GM19438 (cell line): ENCODE results near the gene OBSCN.

ENCODE experiments used
- ATAC-seq: cut with Tn5 transposase; IDR thresholded peaks from one replicate; pipeline ENCODE4 v1.9.1; 2021; ENCODE audit warnings: low read depth; ENCODE audit not compliant: unreplicated experiment

Gene OBSCN

GRCh38 chr1:228299211-228299610 lies 91.4 kb downstream of the OBSCN start:
- ATAC-seq, result no peak

- ATAC-seq, result no peak
Observed at GRCh38 chr1:228299901-228300300, 92.1 kb downstream of the OBSCN start.

- no peak for ATAC-seq
Observed at GRCh38 chr1:228302086-228302485, 94.2 kb downstream of the OBSCN start.

DNA sequence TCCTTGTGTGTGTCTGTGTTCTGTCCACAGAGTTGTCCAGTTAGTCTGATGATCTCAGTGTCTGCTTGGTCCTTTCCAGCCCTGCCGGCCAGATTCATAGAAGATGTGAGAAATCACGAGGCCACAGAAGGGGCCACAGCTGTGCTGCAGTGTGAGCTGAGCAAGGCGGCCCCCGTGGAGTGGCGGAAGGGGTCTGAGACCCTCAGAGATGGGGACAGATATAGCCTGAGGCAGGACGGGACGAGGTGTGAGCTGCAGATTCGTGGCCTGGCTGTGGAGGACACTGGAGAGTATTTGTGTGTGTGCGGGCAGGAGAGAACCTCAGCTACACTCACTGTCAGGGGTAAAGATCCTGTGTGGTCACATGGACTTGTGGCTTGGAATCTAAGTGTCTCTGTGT lies 95.8 kb downstream of the OBSCN start:
- no peak for ATAC-seq

- ATAC-seq, result no peak
Observed at GRCh38 chr1:228304225-228304624, 96.4 kb downstream of the OBSCN start.

- ATAC-seq, result no peak
Observed at GRCh38 chr1:228304766-228305395, 97.0 kb downstream of the OBSCN start.

- ATAC-seq, result no peak
Observed at GRCh38 chr1:228305721-228306152, 97.9 kb downstream of the OBSCN start.

DNA sequence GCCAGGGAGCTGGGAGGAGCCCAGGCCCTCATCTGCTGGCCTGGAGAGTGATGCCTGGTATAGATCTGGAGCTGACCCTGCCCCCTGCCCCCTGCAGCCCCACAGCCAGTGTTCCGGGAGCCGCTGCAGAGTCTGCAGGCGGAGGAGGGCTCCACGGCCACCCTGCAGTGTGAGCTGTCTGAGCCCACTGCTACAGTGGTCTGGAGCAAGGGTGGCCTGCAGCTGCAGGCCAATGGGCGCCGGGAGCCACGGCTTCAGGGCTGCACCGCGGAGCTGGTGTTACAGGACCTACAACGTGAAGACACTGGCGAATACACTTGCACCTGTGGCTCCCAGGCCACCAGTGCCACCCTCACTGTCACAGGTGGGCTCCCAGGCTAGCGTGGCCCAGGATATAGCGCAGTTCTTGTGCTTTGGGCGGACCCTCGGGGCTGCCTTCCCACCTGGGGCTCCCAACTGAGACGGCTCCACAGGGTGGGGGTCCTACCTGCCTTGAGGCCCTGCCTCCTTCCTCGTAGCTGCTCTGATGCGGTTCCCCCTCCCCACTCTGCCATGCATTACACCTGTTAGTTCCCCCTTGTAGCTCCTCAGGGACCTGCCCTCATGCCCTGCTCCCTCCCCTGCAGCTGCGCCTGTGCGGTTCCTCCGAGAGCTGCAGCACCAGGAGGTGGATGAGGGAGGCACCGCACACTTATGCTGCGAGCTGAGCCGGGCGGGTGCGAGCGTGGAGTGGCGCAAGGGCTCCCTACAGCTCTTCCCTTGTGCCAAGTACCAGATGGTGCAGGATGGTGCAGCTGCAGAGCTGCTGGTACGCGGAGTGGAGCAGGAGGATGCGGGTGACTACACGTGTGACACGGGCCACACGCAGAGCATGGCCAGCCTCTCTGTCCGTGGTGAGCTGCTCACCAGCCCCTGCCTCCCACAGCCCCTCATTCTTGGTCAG lies 98.7 kb downstream of the OBSCN start:
- no peak for ATAC-seq

DNA sequence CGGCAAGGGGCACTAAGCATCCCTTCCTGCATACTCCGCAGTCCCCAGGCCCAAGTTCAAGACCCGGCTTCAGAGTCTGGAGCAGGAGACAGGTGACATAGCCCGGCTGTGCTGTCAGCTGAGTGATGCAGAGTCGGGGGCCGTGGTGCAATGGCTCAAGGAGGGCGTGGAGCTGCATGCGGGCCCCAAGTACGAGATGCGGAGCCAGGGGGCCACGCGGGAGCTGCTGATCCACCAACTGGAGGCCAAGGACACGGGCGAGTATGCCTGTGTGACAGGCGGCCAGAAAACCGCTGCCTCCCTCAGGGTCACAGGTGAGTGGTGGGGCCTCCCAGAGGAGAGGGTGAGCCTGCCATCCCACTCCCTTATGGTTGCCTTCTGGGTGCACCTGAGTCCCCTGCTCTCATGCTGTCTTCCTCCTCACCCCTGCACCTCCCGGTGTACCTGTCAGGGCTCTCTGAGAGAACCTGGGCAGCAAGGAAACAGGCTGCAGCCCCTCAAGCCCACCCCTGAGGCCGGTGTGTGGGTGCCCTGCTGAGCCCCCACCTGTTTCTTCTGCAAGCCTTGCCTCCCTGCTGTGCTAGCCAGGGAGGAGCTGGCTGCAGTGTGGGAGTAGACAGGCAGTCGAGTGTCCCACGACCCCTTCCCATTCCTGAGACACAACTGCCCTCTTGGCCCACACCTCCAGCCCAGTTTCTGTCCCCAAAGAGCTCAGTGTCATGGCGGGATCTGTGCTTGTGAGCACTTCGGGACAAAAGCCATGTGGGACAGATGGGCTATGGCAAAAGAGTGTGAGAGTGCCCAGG lies 99.6 kb downstream of the OBSCN start:
- no peak for ATAC-seq

- no peak for ATAC-seq
Observed at GRCh38 chr1:228308085-228308601, 100.3 kb downstream of the OBSCN start.

DNA sequence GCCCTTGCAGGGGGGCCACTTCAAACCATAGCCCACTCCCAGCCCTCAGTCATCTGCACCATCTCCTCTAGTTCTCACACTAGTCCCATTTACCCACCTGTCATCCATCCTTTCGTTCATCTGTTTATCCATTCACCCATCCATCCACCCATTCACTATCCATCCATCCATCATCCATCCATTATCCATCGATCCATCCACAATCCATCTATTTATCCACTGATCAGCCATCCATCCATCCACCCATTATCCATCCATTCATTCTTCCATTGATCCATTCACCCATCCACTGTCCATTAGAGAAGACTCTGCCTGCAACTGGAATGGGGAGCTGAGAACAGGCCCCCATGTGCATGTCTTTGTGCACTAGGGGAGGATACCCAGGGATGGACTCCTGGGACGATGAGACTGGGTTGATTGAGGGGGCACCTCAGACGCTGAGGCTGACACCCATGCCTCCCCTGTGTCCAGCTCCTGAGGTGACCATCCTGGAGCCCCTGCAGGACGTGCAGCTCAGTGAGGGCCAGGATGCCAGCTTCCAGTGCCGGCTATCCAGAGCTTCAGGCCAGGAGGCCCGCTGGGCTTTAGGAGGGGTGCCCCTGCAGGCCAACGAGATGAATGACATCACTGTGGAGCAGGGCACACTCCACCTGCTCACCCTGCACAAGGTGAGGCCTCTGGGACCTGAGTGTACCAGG lies 100.9 kb downstream of the OBSCN start:
- no peak for ATAC-seq

GRCh38 chr1:228309326-228310067 lies 101.7 kb downstream of the OBSCN start:
- ATAC-seq, result no peak

DNA sequence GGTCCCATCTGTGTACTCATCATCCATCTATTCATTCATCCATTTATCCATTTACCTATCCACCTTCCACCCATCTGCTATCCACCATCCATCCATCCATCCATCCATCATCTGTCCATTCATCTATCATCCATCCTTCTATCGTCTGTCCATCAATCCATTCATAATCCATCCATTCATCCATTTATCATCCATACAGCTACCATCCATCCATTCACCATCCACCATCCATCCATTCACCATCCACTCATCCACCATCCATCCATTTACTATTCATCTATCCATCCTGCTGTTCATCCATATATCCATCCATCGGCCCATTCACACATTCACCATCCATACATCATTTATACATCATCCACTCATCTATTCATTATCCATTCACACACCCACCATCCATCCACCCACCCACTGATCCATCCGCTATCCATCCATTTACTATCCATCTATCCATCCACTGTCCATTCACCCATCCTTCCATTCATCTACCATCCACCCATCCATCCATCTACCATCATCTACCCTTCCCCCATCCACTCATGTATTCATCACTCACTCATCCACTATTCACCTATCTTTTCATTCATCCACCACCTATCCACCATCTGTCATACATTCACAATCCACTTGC lies 102.4 kb downstream of the OBSCN start:
- ATAC-seq, result no peak

DNA sequence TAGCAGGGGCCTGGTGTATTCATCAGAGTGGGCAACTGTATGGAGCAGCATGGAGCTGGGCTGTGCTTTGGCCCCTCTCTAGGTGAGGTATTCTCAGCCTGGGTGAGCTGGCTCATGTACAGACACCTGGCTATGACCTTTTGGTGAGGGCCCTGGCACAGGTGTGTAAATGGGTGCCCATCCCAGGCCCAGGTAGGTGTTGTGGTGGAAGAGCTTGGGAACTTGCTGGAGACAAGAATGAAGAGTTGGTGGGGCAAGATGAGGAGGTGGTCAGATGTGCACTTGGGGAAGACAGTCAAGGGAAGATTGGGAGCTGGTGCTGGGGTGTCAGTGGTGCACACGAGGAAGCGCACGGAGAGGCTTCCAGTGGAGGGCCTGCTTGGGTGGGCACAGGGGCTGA lies 103.2 kb downstream of the OBSCN start:
- no peak for ATAC-seq

GRCh38 chr1:228312136-228312764 lies 104.4 kb downstream of the OBSCN start:
- ATAC-seq, result no peak

DNA sequence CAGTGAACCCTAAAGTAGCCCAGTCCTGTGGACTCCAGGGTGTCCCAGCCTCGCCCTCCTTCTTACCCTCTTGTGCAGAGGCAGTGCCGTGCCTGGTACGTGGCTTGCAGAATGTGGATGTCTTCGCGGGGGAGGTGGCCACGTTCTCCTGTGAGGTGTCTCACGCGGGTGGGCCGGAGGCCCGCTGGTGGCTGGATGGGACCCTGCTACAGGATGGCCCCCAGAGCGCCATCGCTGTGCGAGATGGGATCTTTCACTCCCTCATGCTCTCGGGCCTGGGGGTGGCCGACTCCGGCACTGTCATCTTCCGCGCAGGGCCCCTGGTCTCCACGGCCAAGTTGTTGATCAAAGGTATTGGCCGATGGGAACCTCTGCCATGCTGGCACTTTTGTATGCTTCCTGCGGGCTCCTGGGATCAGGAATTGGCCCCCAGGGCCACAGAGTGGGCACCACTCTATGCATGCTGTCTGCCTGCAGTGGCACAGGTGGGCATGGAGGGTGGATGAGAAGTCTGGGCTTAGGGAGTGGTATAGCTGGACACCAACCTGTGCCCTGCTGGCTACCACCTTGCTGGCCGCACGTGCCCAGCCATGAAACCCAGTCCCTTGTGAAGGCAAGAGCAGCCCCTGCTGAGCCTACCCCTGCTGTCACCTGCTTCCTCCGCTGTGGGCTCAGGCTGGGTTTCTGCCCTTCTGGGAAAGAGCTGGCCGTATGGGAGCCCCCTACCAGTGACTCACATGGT lies 105.9 kb downstream of the OBSCN start:
- ATAC-seq, result no peak

DNA sequence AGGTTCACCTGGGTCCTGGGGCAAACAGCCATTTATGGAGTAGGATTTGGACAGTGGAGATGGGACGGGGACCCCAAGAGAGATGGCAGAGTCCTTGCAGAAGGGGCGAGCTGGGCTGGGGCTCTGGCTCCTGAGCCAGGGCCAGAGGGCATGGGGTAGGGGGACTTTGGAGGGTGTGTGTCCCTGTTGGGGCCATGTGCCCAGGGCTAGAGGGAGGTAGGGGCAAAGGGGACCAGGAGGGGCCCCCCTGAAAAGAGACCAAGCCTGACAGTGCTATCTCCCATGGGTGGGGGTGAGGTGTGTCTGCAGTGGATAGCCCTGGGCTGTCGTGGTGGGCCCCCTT lies 106.4 kb downstream of the OBSCN start:
- no peak for ATAC-seq
